GM19397 (cell line): ENCODE measurements around the gene ZNF185.

Experiments
- ATAC-seq: cut with Tn5 transposase; IDR thresholded peaks from one replicate; pipeline ENCODE4 v1.9.1; 2021; ENCODE audit warnings: mild to moderate bottlenecking, moderate library complexity; ENCODE audit not compliant: unreplicated experiment

Gene ZNF185

GRCh38 chrX:152897222-152898131 lies at the start of gene ZNF185:
TSS of gene ZNF185 (plus strand) at chrX:152898067. CDS start at chrX:152914490, 16,423 bp downstream.
- ATAC-seq = no peak

GRCh38 chrX:152850465-152850864 lies 47.4 kb upstream of the ZNF185 start:
- ATAC-seq = no peak

- no peak for ATAC-seq
Measured at GRCh38 chrX:152853986-152854385, 43.9 kb upstream of the ZNF185 start.

- no peak for ATAC-seq
Measured at GRCh38 chrX:152861116-152861515, 36.8 kb upstream of the ZNF185 start.

GRCh38 chrX:152861826-152862225 lies 36.0 kb upstream of the ZNF185 start:
- ATAC-seq = no peak

- ATAC-seq = no peak
Measured at GRCh38 chrX:152865232-152865920, 32.5 kb upstream of the ZNF185 start.

GRCh38 chrX:152866386-152866785 lies 31.5 kb upstream of the ZNF185 start:
- ATAC-seq = no peak

- no peak for ATAC-seq
Measured at GRCh38 chrX:152869972-152870371, 27.9 kb upstream of the ZNF185 start.

- ATAC-seq = no peak
Measured at GRCh38 chrX:152871260-152871659, 26.6 kb upstream of the ZNF185 start.

- no peak for ATAC-seq
Measured at GRCh38 chrX:152872522-152872921, 25.3 kb upstream of the ZNF185 start.

GRCh38 chrX:152873361-152873760 lies 24.5 kb upstream of the ZNF185 start:
- no peak for ATAC-seq

GRCh38 chrX:152876931-152877840 lies 20.7 kb upstream of the ZNF185 start:
- ATAC-seq = no peak

GRCh38 chrX:152878976-152879755 lies 18.7 kb upstream of the ZNF185 start:
- no peak for ATAC-seq

- ATAC-seq = no peak
Measured at GRCh38 chrX:152881289-152881688, 16.6 kb upstream of the ZNF185 start.

GRCh38 chrX:152884171-152884570 lies 13.7 kb upstream of the ZNF185 start:
- ATAC-seq = no peak

GRCh38 chrX:152886716-152887115 lies 11.2 kb upstream of the ZNF185 start:
- no peak for ATAC-seq

- no peak for ATAC-seq
Measured at GRCh38 chrX:152892499-152892898, 5.4 kb upstream of the ZNF185 start.

GRCh38 chrX:152892999-152893891 lies 4.6 kb upstream of the ZNF185 start:
- no peak for ATAC-seq

- ATAC-seq = no peak
Measured at GRCh38 chrX:152893980-152894610, 3.8 kb upstream of the ZNF185 start.
